Stomach (tissue), 4 donors: ENCODE data around the gene LEKR1.

Experiments
- CTCF ChIP-seq, 7 experiments: fragments of 450-650 bp in 4 of 7; fragments of 200-600 bp in 3 of 7; sonication (generic) in 3 of 7; IDR thresholded peaks; one replicate each; pipeline ENCODE4 v1.5.1; 2016 to 2019; ENCODE audit warnings: antibody characterized with exemption in 7 of 7, control low read depth in 2 of 7, mild to moderate bottlenecking in 1 of 7
- EP300 ChIP-seq: sonication (generic); formaldehyde crosslinking; IDR thresholded peaks from one replicate; pipeline ENCODE4 v1.6.1; 2017; ENCODE audit warnings: antibody characterized with exemption
- POLR2A ChIP-seq, 4 donors: fragments of 450-650 bp; IDR thresholded peaks; one replicate each; pipeline ENCODE4 v1.6.1; 2016; ENCODE audit warnings: antibody characterized with exemption in 4 of 4, control low read depth in 2 of 4, mild to moderate bottlenecking in 1 of 4, moderate library complexity in 1 of 4

- no peak for TF ChIP-seq CTCF (IDR thresholded peaks at IDR 0.05)
- no peak for TF ChIP-seq POLR2A (IDR thresholded peaks at IDR 0.05)
- TF ChIP-seq EP300 = no peak
Observed at GRCh38 chr3:157063469-157063868, 237.3 kb downstream of the LEKR1 start.
